Testis (tissue), 2 donors: ENCODE data around the gene GRIPAP1.

ENCODE experiments used
- CTCF ChIP-seq, 3 experiments: fragments of 450-650 bp in 2 of 3; fragments of 200-600 bp in 1 of 3; sonication (generic) in 1 of 3; IDR thresholded peaks; one replicate each; pipeline ENCODE4 v1.5.1; 2016 to 2019; ENCODE audit warnings: antibody characterized with exemption in 3 of 3, mild to moderate bottlenecking in 2 of 3, moderate library complexity in 1 of 3
- POLR2A ChIP-seq: fragments of 450-650 bp; IDR thresholded peaks from one replicate; pipeline ENCODE4 v1.6.1; 2017; ENCODE audit warnings: antibody characterized with exemption, mild to moderate bottlenecking, moderate library complexity

DNA sequence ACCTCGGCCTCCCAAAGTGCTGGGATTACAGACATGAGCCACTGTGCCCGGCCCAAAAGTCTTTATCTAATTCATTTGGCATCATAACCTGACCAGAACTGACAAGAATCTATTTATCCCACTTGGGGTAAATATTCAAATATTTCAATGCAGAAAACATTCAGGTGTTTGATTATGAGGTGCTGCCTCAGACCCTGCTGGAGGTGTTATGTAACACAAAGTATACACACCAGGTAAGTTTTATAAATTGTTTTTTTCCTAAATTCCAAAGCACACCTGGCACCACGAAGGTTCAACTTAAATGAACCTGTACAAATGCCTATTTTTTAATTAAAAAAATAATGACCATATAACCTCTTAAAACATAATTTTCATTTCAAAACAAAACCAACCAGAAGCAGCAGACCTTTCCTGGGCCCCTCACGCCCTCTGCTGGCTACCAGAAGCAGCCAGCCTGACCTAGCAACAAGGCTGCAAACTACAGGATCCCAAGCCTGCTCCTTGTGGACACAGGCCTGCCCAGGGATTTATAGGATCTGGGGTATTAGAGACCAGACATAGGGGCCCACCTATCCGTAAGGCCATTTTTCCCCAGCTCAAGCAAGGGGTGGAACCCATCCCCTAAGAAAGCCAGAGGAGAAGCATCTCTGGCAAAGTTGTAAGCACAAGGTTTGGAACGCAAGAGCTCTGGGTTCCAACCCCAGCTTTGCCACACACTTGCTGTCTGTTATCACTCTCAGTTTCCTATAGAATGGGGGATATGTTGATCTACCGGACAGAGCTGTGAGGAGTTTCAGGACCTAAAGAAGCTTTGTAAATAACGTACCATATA lies 56.3 kb downstream of the GRIPAP1 start:
- TF ChIP-seq CTCF (IDR thresholded peaks at IDR 0.05) (peak; percentile 10 to 48 (median 13)), POLR2A (no peak)
